Hippocampal formation (tissue), 2 donors: ENCODE data around the gene C6.
"Not testable (repeated sequence)": the region's sequence is repeated elsewhere in the genome, so short reads cannot be mapped to it uniquely, and the experiment has no call there.

Experiments used
- DNase-seq, 2 donors: peaks; one replicate each; lab custom pipeline; 2025; lab: John Stamatoyannopoulos, UW

C6 gene

GRCh38 chr5:41199660-41200059 lies 13.7 kb downstream of the C6 start:
- no peak for DNase-seq

- DNase-seq, result no peak
Observed at GRCh38 chr5:41196197-41196596, 17.1 kb downstream of the C6 start.

GRCh38 chr5:41195228-41195627 lies 18.1 kb downstream of the C6 start:
- DNase-seq, result no peak

- DNase-seq, result no peak
Observed at GRCh38 chr5:41194339-41194738, 19.0 kb downstream of the C6 start.

GRCh38 chr5:41193456-41194205 lies 19.7 kb downstream of the C6 start:
- peak; percentile 1 to 8 for DNase-seq

- no peak for DNase-seq
Observed at GRCh38 chr5:41191249-41191648, 22.1 kb downstream of the C6 start.

- no peak for DNase-seq
Observed at GRCh38 chr5:41186143-41186542, 27.2 kb downstream of the C6 start.

- not testable (repeated sequence) for DNase-seq
Observed at GRCh38 chr5:41183331-41183730, 30.0 kb downstream of the C6 start.

- no peak for DNase-seq
Observed at GRCh38 chr5:41182666-41183065, 30.7 kb downstream of the C6 start.

GRCh38 chr5:41181691-41182564 lies 31.4 kb downstream of the C6 start:
- no peak for DNase-seq

- DNase-seq, result no peak
Observed at GRCh38 chr5:41176952-41177351, 36.4 kb downstream of the C6 start.

GRCh38 chr5:41172012-41172411 lies 41.3 kb downstream of the C6 start:
- DNase-seq, result no peak

- DNase-seq, result no peak
Observed at GRCh38 chr5:41161271-41161670, 52.1 kb downstream of the C6 start.

GRCh38 chr5:41157272-41157894 lies 55.9 kb downstream of the C6 start:
- no peak for DNase-seq

- no peak for DNase-seq
Observed at GRCh38 chr5:41156739-41157138, 56.6 kb downstream of the C6 start.

- no peak for DNase-seq
Observed at GRCh38 chr5:41154491-41154890, 58.8 kb downstream of the C6 start.

GRCh38 chr5:41151564-41151963 lies 61.8 kb downstream of the C6 start:
- DNase-seq, result no peak

- DNase-seq, result no peak
Observed at GRCh38 chr5:41148448-41148847, 64.9 kb downstream of the C6 start.

GRCh38 chr5:41145306-41145705 lies 68.0 kb downstream of the C6 start:
- DNase-seq, result no peak

GRCh38 chr5:41143131-41143901 lies 70.0 kb downstream of the C6 start:
- no peak for DNase-seq

GRCh38 chr5:41127967-41128690 lies 85.2 kb downstream of the C6 start:
- no peak for DNase-seq
